ENCODE measurements around the gene RALGPS1.

GRCh38 chr9:127124792-127125191, 210.2 kb downstream of the RALGPS1 start:
- TF ChIP-seq CTCF (conservative IDR thresholded peaks at IDR 0.05; ENCODE audit: low read length) (no peak), EZH2phosphoT487 (IDR thresholded peaks at IDR 0.05; ENCODE audit: borderline replicate concordance, low read depth, low read length) (no peak)

Data from OCI-LY7 (cell line).